HepG2 (cell line): ENCODE data around the gene SMTN. TPM values are rescaled to one million over a fixed set of nuclear protein-coding genes. Genes with fewer than 3 reads are reported as not detected.

Experiments
- ATAC-seq: fragments of 200-7000 bp; cut with Tn5 transposase; 3 replicates; pipeline ENCODE4 v1.9.1; 2020; ENCODE audit warnings: mild to moderate bottlenecking, moderate library complexity
- BruUV-seq: library from RNA; stranded (reverse); fragments of 400-500 nt; replicated peaks from 2 replicates; lab custom pipeline; 2021; lab: Mats Ljungman, UMichigan
- CTCF ChIA-PET: fragments of 300-600 bp; formaldehyde crosslinking; extraction: SDS; loops from one replicate; lab custom pipeline; 2021; ENCODE audit warnings: low total read pairs, inconsistent platforms, low intra/inter-chr PET ratio; lab: Yijun Ruan, JAX
- POLR2A ChIA-PET: fragments of 350-600 bp; sonication (Branson Sonifier 250); formaldehyde crosslinking; loops from one replicate; lab custom pipeline; 2020; ENCODE audit warnings: antibody characterized with exemption, inconsistent platforms; lab: Yijun Ruan, JAX
- DNase-seq: peaks from one replicate; pipeline ENCODE4 v3.0.0-alpha.2; 2015; ENCODE audit warnings: low spot score
- FAIRE-seq: peaks from 3 replicates; lab custom pipeline; 2011; peaks lifted over from hg19 to GRCh38; lab: Jason Lieb, UNC
- H2AFZ ChIP-seq: one replicate; pipeline ENCODE4 v1.6.1; 2011; ENCODE audit warnings: low read length, inconsistent platforms
- H3K27ac ChIP-seq: fragments of 300-600 bp; 3 replicates; pipeline ENCODE4 v1.8.0; 2011; ENCODE audit warnings: mixed run types, mild to moderate bottlenecking, mixed read lengths, low read length, inconsistent platforms; ENCODE audit not compliant: insufficient read depth; ENCODE audit errors: extremely low read length
- H3K27me3 ChIP-seq, 2 experiments: fragments of 200-600 bp in 1 of 2; 2 replicates in 1 of 2; 3 replicates in 1 of 2; pipeline versions ENCODE4 v1.6.0 to v1.8.0; 2011; ENCODE audit warnings: low read length in 2 of 2, mild to moderate bottlenecking in 2 of 2, moderate library complexity in 2 of 2, inconsistent platforms in 1 of 2; ENCODE audit not compliant: insufficient read depth in 2 of 2, control insufficient read depth in 1 of 2
- H3K36me3 ChIP-seq, 2 experiments: fragments of 200-600 bp in 1 of 2; replicated peaks in 1 of 2; 2 replicates in 1 of 2; 3 replicates in 1 of 2; pipeline versions ENCODE4 v1.5.1 to v1.8.0; 2011; ENCODE audit warnings: low read length in 2 of 2, inconsistent platforms in 1 of 2; ENCODE audit not compliant: insufficient read depth in 2 of 2, control insufficient read depth in 1 of 2
- H3K4me1 ChIP-seq: 2 replicates; pipeline ENCODE4 v1.5.1; 2012; ENCODE audit warnings: low read length, inconsistent platforms; ENCODE audit not compliant: insufficient read depth
- H3K4me2 ChIP-seq: 2 replicates; pipeline ENCODE4 v1.6.0; 2011; ENCODE audit warnings: low read depth, low read length, inconsistent platforms
- H3K4me3 ChIP-seq, 3 experiments: fragments of 200-600 bp in 1 of 3; sonication (generic), shearing (Covaris generic) in 1 of 3; replicated peaks in 1 of 3; 2 replicates each; pipeline ENCODE4 v1.5.1; 2011 to 2016; ENCODE audit warnings: low read length in 3 of 3, inconsistent platforms in 2 of 3, low read depth in 2 of 3, mild to moderate bottlenecking in 2 of 3, control low read depth in 1 of 3, mixed read lengths in 1 of 3; ENCODE audit not compliant: insufficient read depth in 1 of 3
- H3K79me2 ChIP-seq: one replicate; pipeline ENCODE4 v1.6.1; 2011; ENCODE audit warnings: low read length, inconsistent platforms; ENCODE audit not compliant: insufficient read depth
- H3K9ac ChIP-seq: 2 replicates; pipeline ENCODE4 v1.6.0; 2011; ENCODE audit warnings: mild to moderate bottlenecking, low read depth, low read length, inconsistent platforms; ENCODE audit not compliant: insufficient read depth
- H3K9me3 ChIP-seq: 2 replicates; pipeline ENCODE4 v1.5.1; 2012; ENCODE audit warnings: mild to moderate bottlenecking, low read length
- H4K20me1 ChIP-seq: 2 replicates; pipeline ENCODE4 v1.6.0; 2011; ENCODE audit warnings: inconsistent platforms, mild to moderate bottlenecking, low read length, moderate library complexity; ENCODE audit not compliant: insufficient read depth
- EED ChIP-seq: sonication (generic); formaldehyde crosslinking; IDR thresholded peaks from 2 replicates; pipeline ENCODE4 v1.5.0; 2020; ENCODE audit warnings: mild to moderate bottlenecking, missing genetic modification reagents
- FIP1L1 ChIP-seq: fragments of 200-400 bp; formaldehyde crosslinking; IDR thresholded peaks from 2 replicates; pipeline ENCODE4 v1.6.1; 2018; ENCODE audit warnings: low read depth, mild to moderate bottlenecking, low read length, moderate library complexity, borderline replicate concordance; ENCODE audit not compliant: insufficient read depth
- IRF9 ChIP-seq: sonication (generic); formaldehyde crosslinking; IDR thresholded peaks from 2 replicates; pipeline ENCODE4 v1.8.0; 2022; ENCODE audit warnings: missing genetic modification reagents, mild to moderate bottlenecking, borderline replicate concordance
- MXD3 ChIP-seq: IDR thresholded peaks from 2 replicates; pipeline ENCODE4 v1.6.1; 2016; ENCODE audit warnings: mild to moderate bottlenecking, missing biosample characterization, missing genetic modification reagents
- NR3C1 ChIP-seq: sonication (generic); formaldehyde crosslinking; IDR thresholded peaks from 2 replicates; pipeline ENCODE4 v1.4.0; 2020; ENCODE audit warnings: missing genetic modification reagents
- PLSCR1 ChIP-seq: sonication (generic); formaldehyde crosslinking; IDR thresholded peaks from 2 replicates; pipeline ENCODE4 v1.5.0; 2020; ENCODE audit warnings: missing genetic modification reagents, mild to moderate bottlenecking, borderline replicate concordance
- REL ChIP-seq: sonication (generic); formaldehyde crosslinking; conservative IDR thresholded peaks from 2 replicates; pipeline ENCODE4 v1.8.0; 2022; ENCODE audit warnings: mild to moderate bottlenecking, missing genetic modification reagents, moderate library complexity
- SNAI1 ChIP-seq: sonication (generic); formaldehyde crosslinking; IDR thresholded peaks from 2 replicates; pipeline ENCODE4 v1.5.0; 2020; ENCODE audit warnings: mild to moderate bottlenecking, missing genetic modification reagents, borderline replicate concordance
- TEAD3 ChIP-seq: optimal IDR thresholded peaks from 2 replicates; pipeline ENCODE3; 2016; ENCODE audit warnings: borderline replicate concordance
- ZC3H13 ChIP-seq: sonication (generic); formaldehyde crosslinking; IDR thresholded peaks from 2 replicates; pipeline ENCODE4 v1.8.1; 2023; ENCODE audit warnings: mild to moderate bottlenecking, missing genetic modification reagents, moderate library complexity
- ZNF557 ChIP-seq: sonication (generic); formaldehyde crosslinking; IDR thresholded peaks from 2 replicates; pipeline ENCODE4 v1.4.0; 2020; ENCODE audit warnings: missing genetic modification reagents
- ZNF724P ChIP-seq: sonication (generic); formaldehyde crosslinking; IDR thresholded peaks from 2 replicates; pipeline ENCODE4 v1.8.0; 2022; ENCODE audit warnings: missing genetic modification reagents, borderline replicate concordance
- ZNF776 ChIP-seq: sonication (generic); formaldehyde crosslinking; IDR thresholded peaks from 2 replicates; pipeline ENCODE4 v1.4.0; 2020; ENCODE audit warnings: mild to moderate bottlenecking, missing genetic modification reagents
- WGBS: methylation state at CpG from one replicate; pipeline ENCODE4 v1.1.6; 2017; ENCODE audit warnings: low lambda C conversion rate; 5-methylcytosine and 5-hydroxymethylcytosine counted together
- in situ Hi-C: cut with HindIII; loops from 2 replicates; pipeline ENCODE4 v1.10.0; 2017; ENCODE audit warnings: low pct_unique_long_range_greater_than_20kb; ENCODE audit not compliant: extremely low pct_ligation_motif_present
- intact Hi-C: fragments of 100-400 bp; cut with micrococcal nuclease; formaldehyde crosslinking; loops from one replicate; pipeline ENCODE4 v1.10.0; 2022; ENCODE audit not compliant: unreplicated experiment
- polyA plus RNA-seq, 8 experiments: library from polyadenylated mRNA; depleted of rRNA in 3 of 8; stranded (reverse) in 7 of 8; unstranded in 1 of 8; fragments of >200 nt; fragmentation: Illumina TruSeq in 4 of 8; extraction: Trizol in 4 of 8; gene quantifications; 2 replicates each; pipeline versions ENCODE4 v1.2.1 to v1.2.3, GENCODE V29; 2011 to 2016; ENCODE audit warnings: low read depth in 4 of 8, missing spikeins in 1 of 8, mixed read lengths in 1 of 8; ENCODE audit not compliant: insufficient read depth in 1 of 8
- total RNA-seq, 5 experiments: library from RNA; depleted of rRNA; stranded (reverse); fragments of >200 nt; fragmentation: Illumina TruSeq; extraction: Trizol; gene quantifications; 2 replicates each; pipeline ENCODE4 v1.2.3, GENCODE V29; 2016; ENCODE audit warnings: low read depth in 1 of 5
- TF ChIP-seq, protein P1 (sequence below): sonication (generic); formaldehyde crosslinking; conservative IDR thresholded peaks from 2 replicates; pipeline ENCODE4 v1.4.0; 2020; ENCODE audit warnings: missing genetic modification reagents

The SMTN gene
- total and polyA plus RNA-seq, 2 of the 13 experiments (the other 11 are each of a cell fraction or from before 2014, with no cell fraction given) = 14.7 to 26.1 TPM

DNA sequence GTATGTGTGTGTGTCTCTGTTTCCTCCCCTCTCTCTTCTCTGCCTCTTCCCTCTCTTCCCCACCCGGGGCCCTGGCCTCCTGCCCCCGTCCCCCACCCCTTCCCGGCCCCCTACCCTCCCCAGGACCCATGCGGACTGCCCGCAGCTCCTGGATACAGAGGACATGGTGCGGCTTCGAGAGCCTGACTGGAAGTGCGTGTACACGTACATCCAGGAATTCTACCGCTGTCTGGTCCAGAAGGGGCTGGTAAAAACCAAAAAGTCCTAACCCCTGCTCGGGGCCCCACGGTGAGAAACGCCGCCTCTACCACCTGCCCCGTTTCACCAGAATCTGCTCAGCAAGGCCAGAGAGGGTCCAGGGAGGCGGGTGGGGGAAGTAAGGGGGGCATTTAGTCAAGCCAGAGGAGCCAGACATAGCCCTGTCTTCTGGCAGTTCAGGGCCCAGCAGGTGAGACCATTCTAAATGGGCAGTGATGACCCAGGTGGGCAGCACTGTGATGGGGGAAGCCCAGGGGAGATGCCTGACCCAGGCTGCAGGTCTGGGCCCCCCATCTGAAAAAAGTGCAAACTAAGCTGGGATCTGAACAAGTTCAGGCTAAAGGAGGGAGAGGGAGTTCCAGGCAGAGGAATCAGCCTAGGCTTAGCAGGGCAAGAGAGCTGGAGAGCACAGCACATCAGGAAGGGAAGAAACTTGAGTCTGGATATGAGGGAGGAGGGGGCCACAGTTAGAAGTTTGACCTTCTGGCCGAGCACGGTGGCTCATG is 19.8 kb downstream of the SMTN start:
- ChIA-PET POLR2A (no interaction called here), CTCF (no interaction called here)
- no peaks in the 10 kb centered on the region for H3K9me3 ChIP-seq
- no peaks in the 10 kb centered on the region for H4K20me1 ChIP-seq
- no peak for DNase-seq
- H3K27me3 ChIP-seq = no peaks in the 10 kb centered on the region
- no peak overlapping the region for H3K9ac ChIP-seq
- H3K27ac ChIP-seq = no peak overlapping the region
- no peak overlapping the region for H3K4me2 ChIP-seq
- 98% methylated on average over 18 of the region's 18 CpGs for WGBS
- intact Hi-C loops = no loop called here
- peaks cover 19% of the 10 kb centered on the region for H3K4me1 ChIP-seq
- TF ChIP-seq TEAD3 = no peak
- TF ChIP-seq FIP1L1 = no peak
- TF ChIP-seq ZNF557 = no peak
- no peak for TF ChIP-seq SNAI1 (CRISPR knock-in tag)
- TF ChIP-seq ZNF776 (CRISPR knock-in tag) = no peak
- TF ChIP-seq ZNF724P (CRISPR knock-in tag) = no peak
- no peak for TF ChIP-seq IRF9 (CRISPR knock-in tag)
- TF ChIP-seq MXD3 (CRISPR knock-in tag) = no peak
- TF ChIP-seq REL (CRISPR knock-in tag) = no peak
- no peak for TF ChIP-seq PLSCR1
- TF ChIP-seq ZC3H13 = no peak
- TF ChIP-seq NR3C1 (CRISPR knock-in tag) = no peak
- no peak for TF ChIP-seq EED (CRISPR knock-in tag)
- TF ChIP-seq, protein P1, sequence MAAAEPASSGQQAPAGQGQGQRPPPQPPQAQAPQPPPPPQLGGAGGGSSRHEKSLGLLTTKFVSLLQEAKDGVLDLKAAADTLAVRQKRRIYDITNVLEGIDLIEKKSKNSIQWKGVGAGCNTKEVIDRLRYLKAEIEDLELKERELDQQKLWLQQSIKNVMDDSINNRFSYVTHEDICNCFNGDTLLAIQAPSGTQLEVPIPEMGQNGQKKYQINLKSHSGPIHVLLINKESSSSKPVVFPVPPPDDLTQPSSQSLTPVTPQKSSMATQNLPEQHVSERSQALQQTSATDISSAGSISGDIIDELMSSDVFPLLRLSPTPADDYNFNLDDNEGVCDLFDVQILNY (CRISPR knock-in tag) = no peak
- no peak overlapping the region for H2AFZ ChIP-seq
- no TSS peak for BruUV-seq
- H3K36me3 ChIP-seq = peaks cover 13 to 32% of the 10 kb centered on the region in 2 experiments; a peak in 4 of 5 replicates
- no peak overlapping the region for H3K4me3 ChIP-seq
- H3K79me2 ChIP-seq = no peaks in the 10 kb centered on the region
- in situ Hi-C loops = loop anchor here (5.0 kb wide), 1 partner anchor 41 kb away; the partner anchor contains the start of gene PLA2G3
- FAIRE-seq = no peak
- ATAC-seq = no peak
